GM19193 (cell line): ENCODE results near the gene DPP4.

Experiments
- POLR2A ChIP-seq: IDR thresholded peaks from 4 replicates; pipeline ENCODE4 v1.6.1; 2011; ENCODE audit not compliant: insufficient read depth, insufficient read length; ENCODE audit errors: extremely low read depth

The DPP4 gene

GRCh38 chr2:162072181-162072702 lies 1.8 kb downstream of the DPP4 start:
- TF ChIP-seq POLR2A, result no peak

DNA sequence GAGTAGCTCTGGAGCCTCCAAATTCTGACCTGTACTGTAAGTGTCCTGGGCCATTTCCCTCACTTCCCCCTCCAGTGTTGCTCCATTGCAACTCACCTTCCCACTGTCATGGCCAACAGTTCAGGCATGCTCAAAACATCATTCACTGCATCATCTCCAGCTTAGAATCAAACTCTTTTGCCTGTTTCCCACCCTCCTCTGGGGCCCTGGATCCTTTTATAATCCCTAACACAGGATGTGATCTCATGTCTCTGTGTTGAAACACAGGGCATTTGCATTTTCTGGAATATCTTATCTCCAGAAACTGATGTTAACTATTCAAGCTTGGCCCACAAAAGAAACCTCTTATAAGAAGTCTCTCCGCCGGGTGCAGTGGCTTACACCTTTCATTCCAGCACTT lies 3.0 kb downstream of the DPP4 start:
- no peak for TF ChIP-seq POLR2A

DNA sequence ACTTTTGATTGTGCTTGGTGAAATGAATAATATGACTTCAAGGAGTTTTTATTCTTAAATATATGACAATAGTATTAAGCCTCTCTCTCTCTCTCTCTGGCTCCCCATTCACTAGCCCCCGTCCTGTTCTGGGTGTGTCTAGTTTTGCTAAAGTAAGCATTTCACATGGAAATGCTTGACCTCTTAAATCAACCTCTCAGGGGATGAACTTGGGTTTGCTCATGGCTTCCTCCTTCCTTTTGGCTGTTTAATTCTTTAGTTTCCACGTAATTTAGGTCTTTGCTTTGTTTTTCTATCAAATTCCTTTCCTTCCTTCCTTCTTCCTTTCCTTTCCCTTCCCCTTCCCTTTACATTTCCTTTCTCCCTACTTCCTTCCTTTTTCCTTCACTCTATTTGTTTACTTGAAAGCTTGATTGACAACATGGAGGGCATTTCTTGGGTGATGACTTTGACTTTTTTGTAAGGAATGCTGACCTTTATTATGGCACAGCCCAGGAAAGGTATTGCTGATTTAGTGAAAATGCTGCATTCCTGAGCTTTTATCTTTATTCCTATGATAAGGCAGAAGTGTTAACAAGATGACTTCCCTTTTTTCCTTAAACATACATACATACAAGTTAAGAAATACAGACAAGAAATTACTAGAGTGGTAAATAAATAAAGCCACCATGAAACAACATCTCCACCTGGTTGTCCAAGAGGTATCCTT lies 3.6 kb downstream of the DPP4 start:
- no peak for TF ChIP-seq POLR2A

DNA sequence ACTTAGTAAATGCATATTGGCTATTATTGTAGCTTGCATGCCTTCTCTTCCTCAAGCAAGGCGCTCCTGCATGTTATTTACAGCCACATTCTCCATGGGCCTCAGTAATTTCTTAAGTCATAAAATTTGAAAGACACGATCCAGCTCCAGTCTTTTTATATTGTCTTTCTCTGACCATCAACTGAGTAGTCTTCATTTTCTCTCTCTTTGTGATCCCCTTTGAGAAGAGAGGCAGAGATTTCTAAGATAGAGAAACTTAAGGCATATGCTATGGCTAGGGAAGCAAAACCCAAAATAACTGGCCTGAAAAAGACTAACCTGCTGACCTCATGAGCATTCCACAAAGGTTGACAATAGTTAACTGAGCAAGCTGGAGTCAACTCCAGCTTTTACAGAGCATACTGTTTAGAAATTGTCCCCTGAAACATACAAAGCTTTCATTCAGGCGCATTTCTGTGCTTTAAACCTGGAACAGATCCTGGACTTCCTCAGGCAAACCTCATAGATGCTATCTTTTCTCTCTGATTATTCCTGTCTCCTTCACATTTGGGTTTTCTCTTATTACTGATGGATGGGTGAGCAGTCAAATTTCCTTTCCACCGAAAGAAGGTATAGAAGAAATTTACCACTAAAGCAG lies 4.6 kb downstream of the DPP4 start:
- TF ChIP-seq POLR2A, result no peak

DNA sequence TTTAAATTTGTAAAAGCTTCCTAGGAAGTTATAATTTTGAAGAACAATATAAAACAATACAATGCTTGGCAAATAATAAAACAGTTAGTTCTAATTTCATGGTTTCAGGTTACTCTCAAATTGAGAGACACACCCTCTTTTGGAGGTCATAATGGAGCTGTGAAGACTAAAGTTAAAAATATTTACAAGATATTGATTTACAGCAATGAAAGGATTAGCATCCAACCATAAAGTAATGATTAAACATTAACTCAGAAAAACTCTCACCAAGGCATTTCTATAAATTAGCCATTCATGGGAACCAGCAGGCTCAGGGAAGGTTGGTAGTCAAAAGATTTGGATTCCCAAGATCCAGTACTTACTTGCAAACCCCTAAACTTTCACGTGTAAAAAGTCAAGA lies 6.4 kb downstream of the DPP4 start:
- no peak for TF ChIP-seq POLR2A

GRCh38 chr2:162065767-162066166 lies 8.2 kb downstream of the DPP4 start:
- no peak for TF ChIP-seq POLR2A

DNA sequence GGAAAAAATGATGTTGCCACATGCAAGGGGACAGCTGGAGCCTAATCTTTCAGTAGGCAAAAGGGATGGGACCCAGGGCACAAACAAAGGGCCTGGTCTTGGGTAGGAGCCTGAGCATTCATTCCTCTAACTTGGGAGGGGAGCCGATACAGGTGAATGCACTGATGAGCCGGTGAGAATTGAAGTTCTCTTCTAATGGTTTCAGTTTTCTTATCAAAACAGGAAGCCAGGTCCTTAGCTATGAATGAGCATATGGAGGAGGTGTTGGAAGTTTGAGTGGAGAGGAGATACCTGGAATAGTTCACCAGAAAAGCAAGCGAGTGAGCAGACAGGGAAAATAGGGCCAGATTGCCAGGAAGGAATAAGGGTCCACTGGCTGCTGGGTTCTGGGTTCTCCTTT lies 10.1 kb downstream of the DPP4 start:
- no peak for TF ChIP-seq POLR2A

- TF ChIP-seq POLR2A, result no peak
Observed at GRCh38 chr2:162063281-162063680, 10.7 kb downstream of the DPP4 start.

DNA sequence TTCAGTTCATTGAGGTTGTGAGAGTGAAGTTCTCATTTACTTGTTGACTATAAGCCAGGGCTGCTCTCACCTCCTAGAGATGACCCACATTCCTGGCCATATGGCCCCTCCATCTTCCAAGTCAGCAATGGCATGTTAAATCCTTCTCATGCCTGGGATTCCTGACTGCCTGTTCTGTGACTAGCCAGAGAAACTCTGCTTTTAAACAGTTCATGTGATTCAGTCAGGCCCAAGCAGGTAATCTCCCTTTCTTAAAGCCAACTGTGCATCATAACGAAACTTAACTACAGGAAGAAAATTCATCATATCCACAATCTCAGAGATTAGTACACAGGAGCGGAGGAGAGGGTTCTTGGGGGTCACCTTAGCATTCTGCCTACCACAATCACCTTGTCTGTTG lies 11.5 kb downstream of the DPP4 start:
- TF ChIP-seq POLR2A, result no peak

- TF ChIP-seq POLR2A, result no peak
Observed at GRCh38 chr2:162061021-162061420, 13.0 kb downstream of the DPP4 start.

- TF ChIP-seq POLR2A, result no peak
Observed at GRCh38 chr2:162060532-162060931, 13.5 kb downstream of the DPP4 start.

DNA sequence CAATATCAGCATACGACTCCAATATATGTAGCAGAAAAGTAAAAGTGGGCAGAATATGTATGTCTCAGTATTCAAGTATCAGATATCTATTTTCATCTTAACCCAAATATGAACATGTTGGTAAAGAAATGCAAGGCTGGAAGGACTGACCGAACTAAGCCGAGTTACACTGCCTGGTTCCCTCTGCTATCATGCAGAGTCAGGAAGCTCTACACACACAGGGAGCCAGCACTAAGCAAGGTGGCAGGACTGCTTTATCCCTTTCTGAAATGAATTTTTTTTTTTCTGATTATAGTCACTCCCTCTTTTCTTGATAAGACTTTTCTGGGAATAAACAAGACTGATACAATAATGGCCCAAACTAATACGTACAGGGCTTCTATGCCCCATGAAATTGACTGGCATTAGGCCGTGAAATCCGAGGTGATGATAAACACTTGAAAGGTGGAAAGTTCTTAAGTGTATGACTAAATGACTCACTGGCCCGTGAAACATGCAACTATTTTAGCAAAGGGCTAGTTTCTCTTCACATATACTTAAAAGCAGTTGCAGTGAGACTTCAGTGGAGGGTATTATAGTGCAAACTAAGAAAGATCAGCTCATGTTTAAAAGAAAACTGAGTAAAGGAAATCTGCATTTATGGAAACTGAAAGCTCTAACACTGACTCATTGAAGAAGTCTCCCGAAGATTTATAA lies 14.9 kb downstream of the DPP4 start:
- TF ChIP-seq POLR2A, result no peak

- TF ChIP-seq POLR2A, result no peak
Observed at GRCh38 chr2:162057426-162057825, 16.6 kb downstream of the DPP4 start.

DNA sequence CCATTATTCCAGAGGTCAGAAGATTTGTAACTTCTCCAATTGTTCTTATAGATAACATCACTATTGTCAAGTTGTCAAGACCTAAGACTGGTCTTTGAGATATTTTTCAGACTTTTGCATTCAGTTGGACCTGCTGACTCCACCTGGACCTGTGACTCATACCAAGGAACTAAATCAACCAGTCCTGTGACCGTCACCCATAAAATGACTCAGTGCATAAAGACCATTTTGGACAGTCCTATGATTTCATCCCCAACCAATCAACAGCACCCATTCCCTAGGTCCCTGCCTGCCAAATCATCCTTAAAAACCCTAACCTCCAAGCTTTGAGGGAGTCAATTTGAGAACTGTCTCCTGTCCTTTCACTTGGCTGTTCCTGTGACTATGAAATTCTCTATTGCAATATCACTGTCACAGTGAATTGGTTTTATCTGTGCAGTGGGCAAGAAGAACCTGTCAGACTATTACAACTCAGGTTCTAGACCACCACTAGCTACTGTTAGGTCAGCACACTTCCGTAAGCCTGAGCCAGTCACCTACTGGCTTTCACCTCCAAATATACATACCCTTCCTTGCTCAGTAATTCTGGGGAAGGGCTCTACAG lies 17.1 kb downstream of the DPP4 start:
- no peak for TF ChIP-seq POLR2A

GRCh38 chr2:162053808-162054155 lies 20.2 kb downstream of the DPP4 start:
- no peak for TF ChIP-seq POLR2A
